Measurements from ENCODE around the gene BCL2L14.

DNA sequence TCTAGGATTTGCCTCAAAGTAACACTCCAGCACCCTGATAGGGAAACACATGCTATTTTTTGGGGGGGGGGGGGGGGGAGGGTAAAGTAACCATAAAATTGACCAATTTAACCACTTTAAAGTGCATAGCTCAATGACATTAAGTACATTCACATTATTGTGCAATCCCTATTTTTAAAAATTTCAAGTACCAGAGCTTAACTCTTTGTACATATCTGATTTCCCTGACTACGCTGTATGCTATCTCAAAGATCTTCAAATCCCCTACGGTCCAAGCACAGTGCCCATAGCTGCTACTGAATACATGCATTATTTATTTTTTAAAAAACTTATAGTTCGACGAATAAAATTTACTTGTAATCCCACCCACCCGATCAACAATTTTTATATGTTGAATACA lies 63.0 kb downstream of the BCL2L14 start:
- TF ChIP-seq, protein P1, sequence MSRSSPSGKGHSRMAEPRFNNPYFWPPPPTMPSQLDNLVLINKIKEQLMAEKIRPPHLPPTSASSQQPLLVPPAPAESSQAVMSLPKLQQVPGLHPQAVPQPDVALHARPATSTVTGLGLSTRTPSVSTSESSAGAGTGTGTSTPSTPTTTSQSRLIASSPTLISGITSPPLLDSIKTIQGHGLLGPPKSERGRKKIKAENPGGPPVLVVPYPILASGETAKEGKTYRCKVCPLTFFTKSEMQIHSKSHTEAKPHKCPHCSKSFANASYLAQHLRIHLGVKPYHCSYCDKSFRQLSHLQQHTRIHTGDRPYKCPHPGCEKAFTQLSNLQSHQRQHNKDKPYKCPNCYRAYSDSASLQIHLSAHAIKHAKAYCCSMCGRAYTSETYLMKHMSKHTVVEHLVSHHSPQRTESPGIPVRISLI (tag by site-specific recombination; IDR thresholded peaks at IDR 0.05), result no peak
- TF ChIP-seq, protein P2, sequence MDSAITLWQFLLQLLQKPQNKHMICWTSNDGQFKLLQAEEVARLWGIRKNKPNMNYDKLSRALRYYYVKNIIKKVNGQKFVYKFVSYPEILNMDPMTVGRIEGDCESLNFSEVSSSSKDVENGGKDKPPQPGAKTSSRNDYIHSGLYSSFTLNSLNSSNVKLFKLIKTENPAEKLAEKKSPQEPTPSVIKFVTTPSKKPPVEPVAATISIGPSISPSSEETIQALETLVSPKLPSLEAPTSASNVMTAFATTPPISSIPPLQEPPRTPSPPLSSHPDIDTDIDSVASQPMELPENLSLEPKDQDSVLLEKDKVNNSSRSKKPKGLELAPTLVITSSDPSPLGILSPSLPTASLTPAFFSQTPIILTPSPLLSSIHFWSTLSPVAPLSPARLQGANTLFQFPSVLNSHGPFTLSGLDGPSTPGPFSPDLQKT (IDR thresholded peaks at IDR 0.05; ENCODE audit: borderline replicate concordance, low read depth, low read length), result no peak
- TF ChIP-seq TRIM28 (IDR thresholded peaks at IDR 0.05; ENCODE audit: borderline replicate concordance, low read length) (no peak), GLI4 (tag by site-specific recombination; IDR thresholded peaks at IDR 0.05) (no peak)
- TF ChIP-seq, protein P3, sequence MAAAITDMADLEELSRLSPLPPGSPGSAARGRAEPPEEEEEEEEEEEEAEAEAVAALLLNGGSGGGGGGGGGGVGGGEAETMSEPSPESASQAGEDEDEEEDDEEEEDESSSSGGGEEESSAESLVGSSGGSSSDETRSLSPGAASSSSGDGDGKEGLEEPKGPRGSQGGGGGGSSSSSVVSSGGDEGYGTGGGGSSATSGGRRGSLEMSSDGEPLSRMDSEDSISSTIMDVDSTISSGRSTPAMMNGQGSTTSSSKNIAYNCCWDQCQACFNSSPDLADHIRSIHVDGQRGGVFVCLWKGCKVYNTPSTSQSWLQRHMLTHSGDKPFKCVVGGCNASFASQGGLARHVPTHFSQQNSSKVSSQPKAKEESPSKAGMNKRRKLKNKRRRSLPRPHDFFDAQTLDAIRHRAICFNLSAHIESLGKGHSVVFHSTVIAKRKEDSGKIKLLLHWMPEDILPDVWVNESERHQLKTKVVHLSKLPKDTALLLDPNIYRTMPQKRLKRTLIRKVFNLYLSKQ (tag by site-specific recombination; IDR thresholded peaks at IDR 0.05; ENCODE audit: borderline replicate concordance), result no peak
- TF ChIP-seq, protein P4, sequence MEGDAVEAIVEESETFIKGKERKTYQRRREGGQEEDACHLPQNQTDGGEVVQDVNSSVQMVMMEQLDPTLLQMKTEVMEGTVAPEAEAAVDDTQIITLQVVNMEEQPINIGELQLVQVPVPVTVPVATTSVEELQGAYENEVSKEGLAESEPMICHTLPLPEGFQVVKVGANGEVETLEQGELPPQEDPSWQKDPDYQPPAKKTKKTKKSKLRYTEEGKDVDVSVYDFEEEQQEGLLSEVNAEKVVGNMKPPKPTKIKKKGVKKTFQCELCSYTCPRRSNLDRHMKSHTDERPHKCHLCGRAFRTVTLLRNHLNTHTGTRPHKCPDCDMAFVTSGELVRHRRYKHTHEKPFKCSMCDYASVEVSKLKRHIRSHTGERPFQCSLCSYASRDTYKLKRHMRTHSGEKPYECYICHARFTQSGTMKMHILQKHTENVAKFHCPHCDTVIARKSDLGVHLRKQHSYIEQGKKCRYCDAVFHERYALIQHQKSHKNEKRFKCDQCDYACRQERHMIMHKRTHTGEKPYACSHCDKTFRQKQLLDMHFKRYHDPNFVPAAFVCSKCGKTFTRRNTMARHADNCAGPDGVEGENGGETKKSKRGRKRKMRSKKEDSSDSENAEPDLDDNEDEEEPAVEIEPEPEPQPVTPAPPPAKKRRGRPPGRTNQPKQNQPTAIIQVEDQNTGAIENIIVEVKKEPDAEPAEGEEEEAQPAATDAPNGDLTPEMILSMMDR (tag by site-specific recombination; IDR thresholded peaks at IDR 0.05), result no peak
- TF ChIP-seq, protein P5, sequence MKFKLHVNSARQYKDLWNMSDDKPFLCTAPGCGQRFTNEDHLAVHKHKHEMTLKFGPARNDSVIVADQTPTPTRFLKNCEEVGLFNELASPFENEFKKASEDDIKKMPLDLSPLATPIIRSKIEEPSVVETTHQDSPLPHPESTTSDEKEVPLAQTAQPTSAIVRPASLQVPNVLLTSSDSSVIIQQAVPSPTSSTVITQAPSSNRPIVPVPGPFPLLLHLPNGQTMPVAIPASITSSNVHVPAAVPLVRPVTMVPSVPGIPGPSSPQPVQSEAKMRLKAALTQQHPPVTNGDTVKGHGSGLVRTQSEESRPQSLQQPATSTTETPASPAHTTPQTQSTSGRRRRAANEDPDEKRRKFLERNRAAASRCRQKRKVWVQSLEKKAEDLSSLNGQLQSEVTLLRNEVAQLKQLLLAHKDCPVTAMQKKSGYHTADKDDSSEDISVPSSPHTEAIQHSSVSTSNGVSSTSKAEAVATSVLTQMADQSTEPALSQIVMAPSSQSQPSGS (tag by site-specific recombination; IDR thresholded peaks at IDR 0.05; ENCODE audit: low read depth), result no peak
- TF ChIP-seq, protein P6, sequence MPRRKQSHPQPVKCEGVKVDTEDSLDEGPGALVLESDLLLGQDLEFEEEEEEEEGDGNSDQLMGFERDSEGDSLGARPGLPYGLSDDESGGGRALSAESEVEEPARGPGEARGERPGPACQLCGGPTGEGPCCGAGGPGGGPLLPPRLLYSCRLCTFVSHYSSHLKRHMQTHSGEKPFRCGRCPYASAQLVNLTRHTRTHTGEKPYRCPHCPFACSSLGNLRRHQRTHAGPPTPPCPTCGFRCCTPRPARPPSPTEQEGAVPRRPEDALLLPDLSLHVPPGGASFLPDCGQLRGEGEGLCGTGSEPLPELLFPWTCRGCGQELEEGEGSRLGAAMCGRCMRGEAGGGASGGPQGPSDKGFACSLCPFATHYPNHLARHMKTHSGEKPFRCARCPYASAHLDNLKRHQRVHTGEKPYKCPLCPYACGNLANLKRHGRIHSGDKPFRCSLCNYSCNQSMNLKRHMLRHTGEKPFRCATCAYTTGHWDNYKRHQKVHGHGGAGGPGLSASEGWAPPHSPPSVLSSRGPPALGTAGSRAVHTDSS (tag by site-specific recombination; IDR thresholded peaks at IDR 0.05), result no peak
